Adrenal gland (tissue), 12 donors: ENCODE measurements around the gene TLL1. TPM values are rescaled to one million over a fixed set of nuclear protein-coding genes. Genes with fewer than 3 reads are reported as not detected.
A peak's percentile ranks its signal among the peaks of the same experiment; 100 is the strongest.

Experiments used
- DNase-seq, 7 donors: peaks; one replicate each; pipeline ENCODE4 v3.0.0-alpha.2; 2019 to 2020
- H3K27ac ChIP-seq, 5 donors: fragments of 200-600 bp; sonication (generic) in 4 of 5; 1 replicate in 3 of 5; 2 replicates in 2 of 5; pipeline versions ENCODE4 v1.5.1 to v1.8.0; 2016 to 2020; ENCODE audit warnings: mild to moderate bottlenecking in 1 of 5
- H3K27me3 ChIP-seq: fragments of 200-600 bp; 2 replicates; pipeline ENCODE4 v1.8.0; 2021
- H3K36me3 ChIP-seq, 2 donors: fragments of 200-600 bp; replicated peaks in 1 of 2; 1 replicate in 1 of 2; 2 replicates in 1 of 2; pipeline versions ENCODE4 v1.5.1 to v1.8.0; 2018 to 2022
- H3K4me1 ChIP-seq, 2 donors: fragments of 200-600 bp; replicated peaks in 1 of 2; 1 replicate in 1 of 2; 2 replicates in 1 of 2; pipeline versions ENCODE4 v1.5.1 to v1.8.0; 2018 to 2021
- H3K4me3 ChIP-seq, 4 donors: fragments of 200-600 bp; sonication (generic) in 3 of 4; one replicate each; pipeline ENCODE4 v1.5.1; 2016 to 2018
- H3K9me3 ChIP-seq, 3 donors: fragments of 200-600 bp; sonication (generic) in 1 of 3; replicated peaks in 1 of 3; 1 replicate in 2 of 3; 2 replicates in 1 of 3; pipeline versions ENCODE4 v1.5.1 to v1.8.0; 2016 to 2021
- POLR2A ChIP-seq, 2 donors: fragments of 450-650 bp; IDR thresholded peaks; one replicate each; pipeline ENCODE4 v1.6.1; 2017; ENCODE audit warnings: antibody characterized with exemption in 2 of 2, mild to moderate bottlenecking in 2 of 2, moderate library complexity in 1 of 2
- WGBS, 4 donors: extraction: QIAGEN DNeasy Blood & Tissue Kit in 2 of 4; methylation state at CpG; one replicate each; pipeline versions ENCODE4 v1.1.5 to v1.1.7; 2013 to 2017; 5-methylcytosine and 5-hydroxymethylcytosine counted together
- intact Hi-C, 2 donors: fragments of 100-400 bp; cut with DNase I; formaldehyde crosslinking; loops; one replicate each; pipeline versions ENCODE4 v1.14.1 to v1.15.0; 2022 to 2023
- polyA plus RNA-seq, 3 donors: library from polyadenylated mRNA; stranded (reverse); fragments of 200-250 nt in 2 of 3; fragments of 350-450 nt in 1 of 3; fragmentation: Illumina TruSeq in 1 of 3; extraction: RNeasy Lipid Tissue Mini Kit (QIAGEN cat#74804) in 1 of 3; gene quantifications; one replicate each; pipeline ENCODE4 v1.2.3, GENCODE V29; 2013 to 2014
- total RNA-seq, 9 donors: library from RNA; depleted of rRNA in 4 of 9; stranded (reverse); fragments of >200 nt in 4 of 9; fragments of 120-200 nt in 1 of 9; fragmentation: NEBNext Ultra II Directional in 1 of 9; extraction: Animal tissue kit (Norgen Biotek cat#: 25700) in 1 of 9; gene quantifications; one replicate each; pipeline versions ENCODE4 v1.1.0 to v1.2.4, GENCODE V29; 2013 to 2023
- TF ChIP-seq, protein P1 (sequence below), 6 experiments: fragments of 450-650 bp in 4 of 6; fragments of 200-600 bp in 2 of 6; sonication (generic) in 1 of 6; IDR thresholded peaks; 1 replicate in 5 of 6; 2 replicates in 1 of 6; pipeline versions ENCODE4 v1.5.1 to v1.8.0; 2016 to 2021; ENCODE audit warnings: antibody characterized with exemption in 6 of 6, mild to moderate bottlenecking in 2 of 6, moderate library complexity in 1 of 6
- donor health status: healthy with polysubstance abuse.
- donor health status: Bipolar disorder and iron deficiency.
- donor health status: DM: yes; HTN: yes; CAD: no.
- donor health status: DM: no; HTN: no; CAD: no.
- donor health status: DM: no; HTN: no; CAD: no.
- donor health status: DM: yes; HTN: yes; CAD: no.

TLL1 gene
- total and polyA plus RNA-seq, 12 donors, result 1.00 to 12.7 (median 2.1) TPM

DNA sequence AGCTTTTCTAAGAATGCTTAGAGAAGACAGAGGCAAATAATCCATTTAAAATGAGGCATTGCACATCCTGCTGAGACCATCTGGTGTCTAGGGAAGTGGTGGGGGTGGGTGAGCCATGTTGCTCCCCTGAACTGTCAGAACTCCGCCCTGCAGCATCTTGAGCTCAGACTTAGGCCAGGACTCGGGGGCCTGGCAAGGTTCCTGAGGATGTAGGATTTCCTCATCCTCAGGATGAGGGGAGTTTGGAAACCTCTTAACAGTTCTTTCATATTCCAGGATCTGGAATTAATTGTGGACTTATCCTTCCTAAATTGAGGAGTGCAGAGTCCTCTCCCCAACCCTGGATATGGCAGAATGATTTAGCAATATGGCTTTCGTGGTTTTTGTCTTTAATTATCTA, 6.6 kb downstream of the TLL1 start:
- Histone ChIP-seq H3K36me3 (no peaks in the 10 kb centered on the region), H3K27me3 (peaks cover 13% of the 10 kb centered on the region), H3K4me3 (no peak overlapping the region), H3K9me3 (no peaks in the 10 kb centered on the region), H3K4me1 (no peaks in the 10 kb centered on the region), H3K27ac (no peak overlapping the region)
- 39 to 61% (median 50%) methylated on average over 3 of the region's 3 CpGs for WGBS, 4 donors
- no peak for TF ChIP-seq POLR2A (IDR thresholded peaks at IDR 0.05)
- TF ChIP-seq, protein P1, sequence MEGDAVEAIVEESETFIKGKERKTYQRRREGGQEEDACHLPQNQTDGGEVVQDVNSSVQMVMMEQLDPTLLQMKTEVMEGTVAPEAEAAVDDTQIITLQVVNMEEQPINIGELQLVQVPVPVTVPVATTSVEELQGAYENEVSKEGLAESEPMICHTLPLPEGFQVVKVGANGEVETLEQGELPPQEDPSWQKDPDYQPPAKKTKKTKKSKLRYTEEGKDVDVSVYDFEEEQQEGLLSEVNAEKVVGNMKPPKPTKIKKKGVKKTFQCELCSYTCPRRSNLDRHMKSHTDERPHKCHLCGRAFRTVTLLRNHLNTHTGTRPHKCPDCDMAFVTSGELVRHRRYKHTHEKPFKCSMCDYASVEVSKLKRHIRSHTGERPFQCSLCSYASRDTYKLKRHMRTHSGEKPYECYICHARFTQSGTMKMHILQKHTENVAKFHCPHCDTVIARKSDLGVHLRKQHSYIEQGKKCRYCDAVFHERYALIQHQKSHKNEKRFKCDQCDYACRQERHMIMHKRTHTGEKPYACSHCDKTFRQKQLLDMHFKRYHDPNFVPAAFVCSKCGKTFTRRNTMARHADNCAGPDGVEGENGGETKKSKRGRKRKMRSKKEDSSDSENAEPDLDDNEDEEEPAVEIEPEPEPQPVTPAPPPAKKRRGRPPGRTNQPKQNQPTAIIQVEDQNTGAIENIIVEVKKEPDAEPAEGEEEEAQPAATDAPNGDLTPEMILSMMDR (IDR thresholded peaks at IDR 0.05), result no peak
- DNase-seq, result no peak
- intact Hi-C loops, result no loop called here

DNA sequence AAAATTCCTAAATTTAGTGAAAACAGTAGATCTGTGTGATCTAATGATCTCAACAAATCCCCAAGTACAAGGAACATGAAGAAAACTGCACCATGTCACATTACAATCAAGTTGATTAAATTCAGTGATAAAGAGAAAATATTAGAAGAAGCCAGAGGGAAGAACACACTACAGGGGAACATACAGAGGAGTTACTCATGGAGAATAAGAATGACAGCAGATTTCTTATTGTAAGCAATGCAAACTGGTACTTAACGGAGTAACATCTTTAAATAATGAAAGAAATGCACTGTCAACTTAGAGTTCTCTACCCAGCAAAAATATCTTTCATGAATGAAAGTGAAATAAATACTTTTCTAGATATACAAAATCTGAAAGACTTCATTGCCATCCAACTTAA, 21.1 kb downstream of the TLL1 start:
- no peak overlapping the region for H3K27ac ChIP-seq
- intact Hi-C loops, result no loop called here
- no peak for DNase-seq
- 72 to 77% (median 75%) methylated on average over 1 of the region's 1 CpG for WGBS, 4 donors
- H3K9me3 ChIP-seq, result no peaks in the 10 kb centered on the region
- H3K4me3 ChIP-seq, result no peak overlapping the region
- no peaks in the 10 kb centered on the region for H3K36me3 ChIP-seq
- TF ChIP-seq, protein P1 (IDR thresholded peaks at IDR 0.05), result no peak
- no peak for TF ChIP-seq POLR2A (IDR thresholded peaks at IDR 0.05)
- H3K4me1 ChIP-seq, result no peaks in the 10 kb centered on the region
- no peaks in the 10 kb centered on the region for H3K27me3 ChIP-seq

DNA sequence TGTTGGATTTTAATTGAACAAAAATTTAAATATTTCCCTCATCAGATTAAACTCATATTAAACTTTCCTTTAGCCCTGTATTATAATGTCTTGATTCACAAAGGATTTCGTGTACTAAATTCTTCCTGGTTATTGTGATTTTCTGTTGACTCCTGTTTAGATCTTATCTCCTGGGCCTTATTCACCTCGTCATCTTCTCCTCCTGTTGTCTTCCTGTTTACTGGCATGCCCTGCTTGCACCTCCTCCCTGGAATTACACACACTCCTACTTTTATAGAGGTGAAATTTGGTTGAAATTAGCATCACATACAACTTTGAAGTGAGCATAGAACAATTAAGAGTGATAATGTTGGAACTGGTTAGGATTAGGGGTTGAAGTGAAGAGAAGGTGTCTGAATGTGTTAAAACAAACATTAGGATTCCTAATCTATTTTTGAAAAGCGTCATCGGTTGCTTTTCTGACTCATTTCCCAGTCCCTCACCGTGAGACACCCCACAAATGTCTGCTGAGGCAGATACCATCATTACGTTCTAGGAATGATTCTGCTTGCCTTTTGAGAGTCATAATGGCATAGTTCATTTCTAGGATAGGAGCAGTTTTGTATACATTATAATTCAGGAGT, 32.5 kb downstream of the TLL1 start:
- no peak overlapping the region for H3K4me3 ChIP-seq
- DNase-seq, result no peak
- H3K36me3 ChIP-seq, result no peaks in the 10 kb centered on the region
- no peak for TF ChIP-seq POLR2A (IDR thresholded peaks at IDR 0.05)
- TF ChIP-seq, protein P1 (IDR thresholded peaks at IDR 0.05), result no peak
- peak overlapping the region in 1 of 5 donors; percentile 55 for H3K27ac ChIP-seq
- intact Hi-C loops, result no loop called here
- H3K9me3 ChIP-seq, result no peaks in the 10 kb centered on the region
- 44 to 56% (median 49%) methylated on average over 6 of the region's 6 CpGs for WGBS, 4 donors
- H3K4me1 ChIP-seq, result no peaks in the 10 kb centered on the region
- H3K27me3 ChIP-seq, result no peaks in the 10 kb centered on the region

DNA sequence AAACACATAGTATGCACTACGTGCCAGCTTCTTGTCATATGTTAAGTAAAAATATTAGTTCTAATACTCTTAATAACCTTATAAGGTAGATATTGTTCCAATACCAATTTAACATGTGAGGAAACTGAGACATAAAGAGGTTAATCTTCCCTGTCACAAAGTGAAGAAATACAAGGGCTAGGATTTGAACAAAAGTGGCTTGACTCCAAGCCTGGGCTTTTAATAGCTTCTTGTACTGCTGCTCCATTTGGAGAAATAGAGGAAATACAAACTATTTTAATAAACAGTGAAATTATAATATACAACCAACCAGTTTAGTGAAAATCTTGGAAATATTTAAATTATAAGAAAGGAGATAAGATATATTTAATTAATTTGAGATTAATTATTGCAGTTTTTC, 33.2 kb downstream of the TLL1 start:
- TF ChIP-seq, protein P1 (IDR thresholded peaks at IDR 0.05), result no peak
- no peak for TF ChIP-seq POLR2A (IDR thresholded peaks at IDR 0.05)
- no peak for DNase-seq
- Histone ChIP-seq H3K27me3 (no peaks in the 10 kb centered on the region), H3K27ac (no peak overlapping the region), H3K4me3 (no peak overlapping the region), H3K36me3 (no peaks in the 10 kb centered on the region), H3K4me1 (no peaks in the 10 kb centered on the region), H3K9me3 (no peaks in the 10 kb centered on the region)
- WGBS, 4 donors, result 56 to 71% (median 65%) methylated on average over 1 of the region's 1 CpG
- intact Hi-C loops, result no loop called here
